Lower leg skin (tissue), 3 donors: ENCODE measurements around the gene NASP.

Experiments used
- CTCF ChIP-seq, 3 donors: fragments of 450-650 bp; IDR thresholded peaks; one replicate each; pipeline ENCODE4 v1.5.1; 2016; ENCODE audit warnings: antibody characterized with exemption in 3 of 3, mild to moderate bottlenecking in 3 of 3, moderate library complexity in 2 of 3
- POLR2A ChIP-seq, 2 donors: fragments of 450-650 bp; IDR thresholded peaks; one replicate each; pipeline ENCODE4 v1.6.1; 2016 to 2017; ENCODE audit warnings: antibody characterized with exemption in 2 of 2, mild to moderate bottlenecking in 1 of 2, moderate library complexity in 1 of 2

DNA sequence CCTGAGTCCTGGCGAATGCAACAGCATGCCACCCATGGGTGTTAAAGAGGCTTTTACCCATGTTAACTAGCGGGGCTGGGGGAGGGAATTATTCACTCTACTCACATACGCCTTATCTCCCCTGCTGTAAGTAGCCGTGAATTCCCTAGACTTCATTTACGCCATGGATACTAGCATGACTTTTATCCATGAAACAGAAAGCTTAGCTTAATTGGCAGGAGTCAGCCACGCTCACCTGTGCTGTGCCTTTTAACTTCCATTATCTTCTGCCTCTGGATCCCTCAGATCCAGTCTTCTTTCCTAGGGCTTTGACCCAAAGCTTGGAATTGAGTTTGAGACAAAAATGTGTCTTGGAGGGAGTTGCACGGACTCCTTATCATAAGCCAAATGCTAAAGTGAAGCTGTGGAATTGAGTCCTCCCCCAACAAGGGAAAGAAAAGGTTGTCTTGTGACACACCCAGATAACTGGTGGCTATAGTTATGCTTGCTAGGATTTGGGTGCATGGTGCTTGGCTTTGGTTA lies 9.7 kb upstream of the NASP start:
- TF ChIP-seq CTCF (IDR thresholded peaks at IDR 0.05), result no peak
- no peak for TF ChIP-seq POLR2A (IDR thresholded peaks at IDR 0.05)
